Skeletal muscle tissue (tissue), 4 donors: ENCODE data around the gene EWSR1. TPM values are rescaled to one million over a fixed set of nuclear protein-coding genes. Genes with fewer than 3 reads are reported as not detected.

Experiments used
- H3K27ac ChIP-seq: one replicate; pipeline ENCODE4 v1.7.0; 2013; ENCODE audit warnings: mild to moderate bottlenecking, low read depth, low read length, inconsistent platforms
- H3K27me3 ChIP-seq, 3 donors: one replicate each; pipeline ENCODE4 v1.7.0; 2013; ENCODE audit warnings: low read length in 3 of 3; ENCODE audit not compliant: control insufficient read depth in 3 of 3, insufficient read depth in 3 of 3
- H3K36me3 ChIP-seq, 3 donors: one replicate each; pipeline ENCODE4 v1.7.0; 2013; ENCODE audit warnings: low read length in 3 of 3; ENCODE audit not compliant: control insufficient read depth in 3 of 3, insufficient read depth in 3 of 3
- H3K4me1 ChIP-seq, 3 donors: one replicate each; pipeline ENCODE4 v1.7.0; 2013; ENCODE audit warnings: low read length in 3 of 3, mild to moderate bottlenecking in 3 of 3; ENCODE audit not compliant: control insufficient read depth in 3 of 3, insufficient read depth in 3 of 3
- H3K4me3 ChIP-seq, 3 donors: one replicate each; pipeline ENCODE4 v1.7.0; 2013; ENCODE audit warnings: low read length in 3 of 3
- H3K9ac ChIP-seq, 3 donors: one replicate each; pipeline ENCODE4 v1.7.0; 2013; ENCODE audit warnings: low read length in 3 of 3, mild to moderate bottlenecking in 3 of 3, moderate library complexity in 2 of 3, low read depth in 1 of 3
- H3K9me3 ChIP-seq, 3 donors: one replicate each; pipeline ENCODE4 v1.7.0; 2013; ENCODE audit warnings: low read length in 3 of 3; ENCODE audit not compliant: control insufficient read depth in 3 of 3
- total RNA-seq: library from RNA; depleted of rRNA; stranded (reverse); fragments of >200 nt; gene quantifications from one replicate; pipeline ENCODE4 v1.2.3, GENCODE V29; 2014
- donor health status: Osteomylitis.

Gene EWSR1
- total RNA-seq, 1 donor from 2014 or later: 84.5 TPM

- H3K27ac ChIP-seq: no peak overlapping the region
Measured at GRCh38 chr22:29251265-29251664, 16.8 kb upstream of the EWSR1 start.

GRCh38 chr22:29251981-29252911 is 15.8 kb upstream of the EWSR1 start:
- Histone ChIP-seq H3K36me3 (no peaks in the 10 kb centered on the region), H3K27ac (no peak overlapping the region), H3K4me3 (no peak overlapping the region), H3K27me3 (no peaks in the 10 kb centered on the region), H3K9me3 (no peaks in the 10 kb centered on the region), H3K4me1 (no peaks in the 10 kb centered on the region), H3K9ac (no peak overlapping the region)

More at GRCh38 chr22:29251265-29251664, 16.8 kb upstream of the EWSR1 start:
- no peaks in the 10 kb centered on the region for H3K27me3 ChIP-seq
- H3K9ac ChIP-seq: no peak overlapping the region
- H3K36me3 ChIP-seq: no peaks in the 10 kb centered on the region
- H3K9me3 ChIP-seq: no peaks in the 10 kb centered on the region
- H3K4me1 ChIP-seq: no peaks in the 10 kb centered on the region
- H3K4me3 ChIP-seq: no peak overlapping the region

- Histone ChIP-seq H3K4me1 (no peaks in the 10 kb centered on the region), H3K4me3 (no peak overlapping the region), H3K36me3 (no peaks in the 10 kb centered on the region), H3K9ac (no peak overlapping the region), H3K27me3 (no peaks in the 10 kb centered on the region), H3K27ac (no peak overlapping the region), H3K9me3 (no peaks in the 10 kb centered on the region)
Measured at GRCh38 chr22:29253561-29254285, 14.3 kb upstream of the EWSR1 start.

GRCh38 chr22:29254286-29254660 is 13.8 kb upstream of the EWSR1 start:
- H3K4me3 ChIP-seq: no peak overlapping the region
- H3K9me3 ChIP-seq: no peaks in the 10 kb centered on the region
- no peaks in the 10 kb centered on the region for H3K27me3 ChIP-seq
- peaks cover 0 to under 1% (median under 1%) of the 10 kb centered on the region in 3 donors for H3K36me3 ChIP-seq
- H3K27ac ChIP-seq: no peak overlapping the region
- no peak overlapping the region for H3K9ac ChIP-seq
- H3K4me1 ChIP-seq: no peaks in the 10 kb centered on the region

- peaks cover 2 to 9% (median 3%) of the 10 kb centered on the region in 3 donors for H3K36me3 ChIP-seq
Measured at GRCh38 chr22:29255064-29255621, 12.9 kb upstream of the EWSR1 start.

DNA sequence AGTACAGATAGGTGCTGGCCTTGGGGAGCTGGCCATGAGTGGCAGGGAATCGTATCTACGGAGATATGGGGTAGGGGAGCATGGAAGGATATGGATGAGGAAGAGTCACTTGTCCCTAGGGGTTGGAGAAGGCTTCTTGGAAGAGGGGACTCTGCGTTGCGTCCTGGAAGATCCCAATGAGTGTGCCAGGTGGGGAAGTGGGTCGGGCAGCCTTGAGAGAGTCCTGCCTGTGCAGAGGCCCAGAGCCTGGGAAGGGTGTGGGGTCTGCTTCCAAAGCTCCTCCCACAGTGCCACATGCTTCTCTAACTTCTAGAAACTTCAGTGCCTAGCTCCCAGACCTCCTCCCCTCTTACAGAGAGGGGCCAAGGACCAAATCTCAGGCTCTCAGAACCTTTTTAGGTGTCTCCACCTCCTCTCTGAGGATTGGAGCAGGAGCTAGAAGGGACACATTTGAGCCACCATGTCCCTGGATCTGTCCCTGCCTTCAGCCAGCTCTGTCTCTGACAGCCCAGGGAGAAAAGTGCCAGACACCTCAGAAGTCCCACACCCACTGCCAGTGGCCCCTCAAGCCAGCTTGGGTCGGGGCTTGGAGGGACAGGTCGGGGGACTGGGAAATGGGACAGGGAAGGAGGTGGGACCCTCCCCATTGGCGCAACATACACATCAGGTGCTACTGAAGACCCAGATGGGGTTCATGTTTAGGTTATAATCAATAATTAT is 11.3 kb upstream of the EWSR1 start:
- peaks cover 4 to 10% (median 6%) of the 10 kb centered on the region in 3 donors for H3K36me3 ChIP-seq
- H3K9me3 ChIP-seq: no peaks in the 10 kb centered on the region
- H3K9ac ChIP-seq: no peak overlapping the region
- no peak overlapping the region for H3K27ac ChIP-seq
- H3K27me3 ChIP-seq: no peaks in the 10 kb centered on the region
- H3K4me3 ChIP-seq: no peak overlapping the region
- H3K4me1 ChIP-seq: no peaks in the 10 kb centered on the region

More at GRCh38 chr22:29255064-29255621, 12.9 kb upstream of the EWSR1 start:
- Histone ChIP-seq H3K4me3 (no peak overlapping the region), H3K9ac (no peak overlapping the region), H3K27me3 (no peaks in the 10 kb centered on the region), H3K27ac (no peak overlapping the region), H3K9me3 (no peaks in the 10 kb centered on the region), H3K4me1 (no peaks in the 10 kb centered on the region)

DNA sequence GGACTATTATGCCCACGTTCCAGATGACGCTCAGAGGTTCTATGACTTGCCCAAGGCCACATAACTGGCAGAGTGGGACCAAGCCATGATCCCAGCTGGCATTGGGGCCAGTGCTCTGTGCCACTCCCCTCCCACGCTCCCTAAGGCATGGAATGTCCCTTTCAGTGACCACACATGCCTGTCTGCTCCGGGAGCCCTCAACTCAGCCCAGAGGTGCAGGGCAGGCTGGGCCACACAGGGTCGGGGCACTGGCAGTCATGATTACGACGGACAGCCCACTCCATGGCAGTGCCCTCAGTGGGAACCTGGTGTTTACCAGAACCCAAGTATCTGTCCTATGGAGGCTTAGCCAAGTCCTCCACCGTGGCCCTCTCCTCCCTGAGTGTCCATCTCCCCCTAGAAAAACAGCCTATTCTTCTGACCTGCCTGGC is 10.3 kb upstream of the EWSR1 start:
- Histone ChIP-seq H3K9me3 (no peaks in the 10 kb centered on the region), H3K9ac (no peak overlapping the region), H3K4me3 (no peak overlapping the region), H3K27ac (no peak overlapping the region), H3K27me3 (no peaks in the 10 kb centered on the region), H3K36me3 (peaks cover 4 to 10% (median 6%) of the 10 kb centered on the region in 3 donors), H3K4me1 (no peaks in the 10 kb centered on the region)

DNA sequence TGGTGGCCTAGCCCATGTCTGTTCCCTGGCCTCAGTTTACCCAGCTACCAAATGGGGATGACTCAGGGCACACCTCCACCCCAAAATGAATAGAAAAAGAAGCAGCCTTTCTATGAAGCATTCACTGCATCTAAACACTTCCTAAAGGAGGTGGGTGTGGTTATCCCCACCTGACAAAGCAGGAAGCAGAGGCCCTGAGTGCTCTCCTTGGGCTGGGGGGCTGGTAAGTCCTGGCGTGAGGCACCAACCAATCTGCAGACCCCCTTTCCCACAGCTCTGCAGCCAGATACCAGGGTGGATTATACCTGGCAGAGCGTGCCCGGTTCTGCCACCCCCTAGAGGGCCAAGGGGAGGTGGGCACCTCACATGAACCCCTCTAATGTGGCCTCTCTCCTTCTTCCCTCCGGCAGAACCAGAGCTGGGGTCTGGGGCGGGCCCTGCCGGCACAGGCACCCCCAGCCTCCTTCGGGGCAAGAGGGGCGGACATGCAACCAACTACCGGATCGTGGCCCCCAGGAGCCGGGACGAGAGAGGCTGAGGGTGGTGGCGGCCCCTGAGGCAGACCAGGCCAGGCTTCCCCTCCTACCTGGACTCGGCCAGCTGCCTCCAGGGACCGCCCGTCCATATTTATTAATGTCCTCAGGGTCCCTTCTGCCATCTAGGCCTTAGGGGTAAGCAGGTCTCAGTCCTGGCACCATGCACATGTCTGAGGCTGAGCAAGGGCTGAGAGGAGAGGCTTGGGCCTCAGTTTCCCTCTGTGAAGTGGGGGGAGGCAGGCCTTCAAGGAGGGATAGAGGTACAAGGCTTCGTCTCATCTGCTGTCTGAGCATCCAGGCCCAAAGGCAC is 9.4 kb upstream of the EWSR1 start:
- Histone ChIP-seq H3K9ac (no peak overlapping the region), H3K4me1 (peaks cover 0 to 2% (median under 1%) of the 10 kb centered on the region in 3 donors), H3K36me3 (peaks cover 5 to 10% (median 6%) of the 10 kb centered on the region in 3 donors), H3K9me3 (no peaks in the 10 kb centered on the region), H3K4me3 (no peak overlapping the region), H3K27ac (no peak overlapping the region), H3K27me3 (no peaks in the 10 kb centered on the region)
